ENCODE measurements around the gene SOS2.

The SOS2 gene

GRCh38 chr14:50198499-50198898 lies 32.9 kb downstream of the SOS2 start:
- Histone ChIP-seq H3K4me1 (ENCODE audit: insufficient read depth, low read length, poor library complexity, severe bottlenecking) (no peaks in the 10 kb centered on the region), H3K79me2 (ENCODE audit: insufficient read depth, low read length) (no peaks in the 10 kb centered on the region), H3K9me3 (ENCODE audit: insufficient read depth, low read depth, low read length) (no peaks in the 10 kb centered on the region), H3K9ac (ENCODE audit: low read depth, low read length, poor library complexity, severe bottlenecking) (no peak overlapping the region), H3K36me3 (ENCODE audit: insufficient read depth, low read length) (peaks cover 50% of the 10 kb centered on the region; the same call in 1 of the 2 replicates), H3K4me2 (ENCODE audit: low read depth, low read length, poor library complexity, severe bottlenecking) (no peak overlapping the region), H3K27me3 (ENCODE audit: insufficient read depth, low read length, poor library complexity, severe bottlenecking) (no peaks in the 10 kb centered on the region), H2AFZ (ENCODE audit: low read length) (no peak overlapping the region), H3F3A (ENCODE audit: low read depth) (no peaks in the 10 kb centered on the region), H3K9me2 (replicated peaks; ENCODE audit: low read depth, low read length) (no peaks in the 10 kb centered on the region), H3K4me3 (ENCODE audit: low read length, poor library complexity, severe bottlenecking) (no peak overlapping the region), H4K20me1 (ENCODE audit: insufficient read depth, low read length, poor library complexity, severe bottlenecking) (no peaks in the 10 kb centered on the region)
- TF ChIP-seq CTCF (conservative IDR thresholded peaks at IDR 0.05; ENCODE audit: low read length), result no peak
- TF ChIP-seq EZH2phosphoT487 (IDR thresholded peaks at IDR 0.05; ENCODE audit: borderline replicate concordance), result no peak

GRCh38 chr14:50191499-50191898 lies 39.9 kb downstream of the SOS2 start:
- Histone ChIP-seq H3K36me3 (ENCODE audit: insufficient read depth, low read length) (peaks cover 16% of the 10 kb centered on the region; the same call in 1 of the 2 replicates), H3K9me3 (ENCODE audit: insufficient read depth, low read depth, low read length) (no peaks in the 10 kb centered on the region)

DNA sequence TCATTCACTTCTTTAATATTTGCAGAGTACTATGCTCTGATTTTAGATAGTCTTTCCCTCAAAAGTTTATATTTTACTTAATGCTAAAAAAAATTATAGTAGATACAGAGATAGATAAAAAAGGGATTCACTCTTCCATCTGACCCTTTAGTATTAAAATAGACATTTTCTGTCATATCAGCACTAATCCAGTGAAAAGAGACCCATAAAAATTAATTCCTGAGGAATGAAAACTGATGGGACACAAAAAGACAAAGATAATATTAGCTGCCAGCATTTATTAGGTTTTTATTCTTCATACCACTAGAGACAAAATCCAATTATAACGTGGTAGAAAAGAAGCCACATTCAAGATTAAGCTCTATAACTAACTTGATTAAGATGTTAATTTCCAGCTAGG lies 45.3 kb downstream of the SOS2 start:
- H3K9me2 ChIP-seq (replicated peaks; ENCODE audit: low read depth, low read length), result no peaks in the 10 kb centered on the region
- H3F3A ChIP-seq (ENCODE audit: low read depth), result no peaks in the 10 kb centered on the region
- no peaks in the 10 kb centered on the region for H3K4me1 ChIP-seq (ENCODE audit: insufficient read depth, low read length, poor library complexity, severe bottlenecking)
- H2AFZ ChIP-seq (ENCODE audit: low read length), result no peak overlapping the region
- H3K9me3 ChIP-seq (ENCODE audit: insufficient read depth, low read depth, low read length), result no peaks in the 10 kb centered on the region
- H4K20me1 ChIP-seq (ENCODE audit: insufficient read depth, low read length, poor library complexity, severe bottlenecking), result no peaks in the 10 kb centered on the region
- H3K79me2 ChIP-seq (ENCODE audit: insufficient read depth, low read length), result no peaks in the 10 kb centered on the region
- H3K36me3 ChIP-seq (ENCODE audit: insufficient read depth, low read length), result peaks cover 29% of the 10 kb centered on the region; the same call in 1 of the 2 replicates
- H3K9ac ChIP-seq (ENCODE audit: low read depth, low read length, poor library complexity, severe bottlenecking), result no peak overlapping the region
- no peak overlapping the region for H3K4me3 ChIP-seq (ENCODE audit: low read length, poor library complexity, severe bottlenecking)
- no peaks in the 10 kb centered on the region for H3K27me3 ChIP-seq (ENCODE audit: insufficient read depth, low read length, poor library complexity, severe bottlenecking)
- H3K4me2 ChIP-seq (ENCODE audit: low read depth, low read length, poor library complexity, severe bottlenecking), result no peak overlapping the region
- TF ChIP-seq CTCF (conservative IDR thresholded peaks at IDR 0.05; ENCODE audit: low read length), result no peak
- no peak for TF ChIP-seq EZH2phosphoT487 (IDR thresholded peaks at IDR 0.05; ENCODE audit: borderline replicate concordance)

More at GRCh38 chr14:50191499-50191898, 39.9 kb downstream of the SOS2 start:
- Histone ChIP-seq H3K9ac (ENCODE audit: low read depth, low read length, poor library complexity, severe bottlenecking) (no peak overlapping the region), H4K20me1 (ENCODE audit: insufficient read depth, low read length, poor library complexity, severe bottlenecking) (no peaks in the 10 kb centered on the region), H3K4me2 (ENCODE audit: low read depth, low read length, poor library complexity, severe bottlenecking) (no peak overlapping the region), H3K79me2 (ENCODE audit: insufficient read depth, low read length) (no peaks in the 10 kb centered on the region), H3F3A (ENCODE audit: low read depth) (no peaks in the 10 kb centered on the region), H3K27me3 (ENCODE audit: insufficient read depth, low read length, poor library complexity, severe bottlenecking) (no peaks in the 10 kb centered on the region), H2AFZ (ENCODE audit: low read length) (no peak overlapping the region), H3K4me3 (ENCODE audit: low read length, poor library complexity, severe bottlenecking) (no peak overlapping the region), H3K4me1 (ENCODE audit: insufficient read depth, low read length, poor library complexity, severe bottlenecking) (no peaks in the 10 kb centered on the region), H3K9me2 (replicated peaks; ENCODE audit: low read depth, low read length) (no peaks in the 10 kb centered on the region)
- TF ChIP-seq EZH2phosphoT487 (IDR thresholded peaks at IDR 0.05; ENCODE audit: borderline replicate concordance) (no peak), CTCF (conservative IDR thresholded peaks at IDR 0.05; ENCODE audit: low read length) (no peak)

Measured in Loucy (cell line).